Spleen (tissue), 11 donors: ENCODE results near the gene MRPL19. TPM values are rescaled to one million over a fixed set of nuclear protein-coding genes. Genes with fewer than 3 reads are reported as not detected.
"Not testable (repeated sequence)": the region's sequence is repeated elsewhere in the genome, so short reads cannot be mapped to it uniquely, and the experiment has no call there.

ENCODE experiments used
- DNase-seq: peaks from one replicate; pipeline ENCODE4 v3.0.0-alpha.2; 2020
- H3K27ac ChIP-seq, 8 donors: fragments of 200-600 bp; sonication (generic) in 7 of 8; 1 replicate in 4 of 8; 2 replicates in 4 of 8; pipeline versions ENCODE4 v1.5.0 to v1.8.0; 2016 to 2021; ENCODE audit warnings: inconsistent platforms in 4 of 8, mild to moderate bottlenecking in 4 of 8, moderate library complexity in 1 of 8
- H3K27me3 ChIP-seq, 7 donors: fragments of 200-600 bp; sonication (generic) in 6 of 7; replicated peaks in 1 of 7; 1 replicate in 4 of 7; 2 replicates in 3 of 7; pipeline versions ENCODE4 v1.5.0 to v1.8.0; 2016 to 2021; ENCODE audit warnings: inconsistent platforms in 3 of 7, mild to moderate bottlenecking in 1 of 7
- H3K36me3 ChIP-seq, 6 donors: fragments of 200-600 bp; sonication (generic) in 5 of 6; 1 replicate in 4 of 6; 2 replicates in 2 of 6; pipeline versions ENCODE4 v1.5.0 to v1.8.0; 2016 to 2021; ENCODE audit warnings: inconsistent platforms in 2 of 6
- H3K4me1 ChIP-seq, 6 donors: fragments of 200-600 bp; sonication (generic) in 5 of 6; 1 replicate in 3 of 6; 2 replicates in 3 of 6; pipeline versions ENCODE4 v1.5.0 to v1.8.0; 2016 to 2021; ENCODE audit warnings: inconsistent platforms in 3 of 6
- H3K4me3 ChIP-seq, 8 donors: fragments of 200-600 bp; sonication (generic) in 7 of 8; 1 replicate in 4 of 8; 2 replicates in 4 of 8; pipeline versions ENCODE4 v1.5.0 to v1.8.0; 2016 to 2021; ENCODE audit warnings: inconsistent platforms in 4 of 8, mild to moderate bottlenecking in 4 of 8, moderate library complexity in 2 of 8
- H3K9me3 ChIP-seq, 8 donors: fragments of 200-600 bp; sonication (generic) in 7 of 8; 1 replicate in 4 of 8; 2 replicates in 4 of 8; pipeline versions ENCODE4 v1.5.0 to v1.8.0; 2016 to 2021; ENCODE audit warnings: inconsistent platforms in 4 of 8
- POLR2A ChIP-seq, 3 donors: fragments of 450-650 bp; IDR thresholded peaks; one replicate each; pipeline ENCODE4 v1.5.1; 2017; ENCODE audit warnings: antibody characterized with exemption in 3 of 3, mild to moderate bottlenecking in 1 of 3
- POLR2AphosphoS5 ChIP-seq, 3 donors: sonication (generic); formaldehyde crosslinking; IDR thresholded peaks; one replicate each; pipeline ENCODE4 v1.5.1; 2017; ENCODE audit warnings: antibody characterized with exemption in 3 of 3
- WGBS, 5 donors: extraction: QIAGEN DNeasy Blood & Tissue Kit in 3 of 5; methylation state at CpG; one replicate each; pipeline versions ENCODE4 v1.1.5 to v1.1.7; 2013 to 2018; 5-methylcytosine and 5-hydroxymethylcytosine counted together
- intact Hi-C: fragments of 100-400 bp; cut with DNase I; formaldehyde crosslinking; loops from one replicate; pipeline ENCODE4 v1.15.0; 2023; ENCODE audit warnings: low total_unique reads
- polyA plus RNA-seq, 3 donors: library from polyadenylated mRNA; stranded (reverse); fragments of 200-250 nt; gene quantifications; one replicate each; pipeline ENCODE4 v1.2.1, GENCODE V29; 2013
- total RNA-seq, 7 donors: library from RNA; depleted of rRNA in 3 of 7; stranded (reverse); fragments of >200 nt in 3 of 7; fragmentation: NEBNext Ultra II Directional in 4 of 7; extraction: Animal tissue kit (Norgen Biotek cat#: 25700) in 4 of 7; gene quantifications; one replicate each; pipeline versions ENCODE4 v1.1.0 to v1.2.1, GENCODE V29; 2016 to 2021
- TF ChIP-seq, protein P1 (sequence below), 11 experiments: fragments of 200-600 bp in 7 of 11; fragments of 450-650 bp in 4 of 11; sonication (generic) in 4 of 11; IDR thresholded peaks in 8 of 11; conservative IDR thresholded peaks in 3 of 11; 1 replicate in 7 of 11; 2 replicates in 4 of 11; pipeline versions ENCODE4 v1.4.0 to v1.8.0; 2016 to 2021; ENCODE audit warnings: antibody characterized with exemption in 11 of 11, inconsistent platforms in 4 of 11, mild to moderate bottlenecking in 1 of 11
- donor health status: healthy with polysubstance abuse.
- donor health status: DM: no; HTN: no; CAD: no; lungs with moderate emphysema.
- donor health status: DM: no; HTN: no; CAD: no.
- donor health status: Bipolar disorder and iron deficiency.
- donor health status: healthy.
- donor health status: DM: no; HTN: no; CAD: no.
- donor health status: DM: yes; HTN: yes; CAD: no.

The MRPL19 gene
- total and polyA plus RNA-seq, 10 donors = 11.5 to 39.6 (median 31.8) TPM

DNA sequence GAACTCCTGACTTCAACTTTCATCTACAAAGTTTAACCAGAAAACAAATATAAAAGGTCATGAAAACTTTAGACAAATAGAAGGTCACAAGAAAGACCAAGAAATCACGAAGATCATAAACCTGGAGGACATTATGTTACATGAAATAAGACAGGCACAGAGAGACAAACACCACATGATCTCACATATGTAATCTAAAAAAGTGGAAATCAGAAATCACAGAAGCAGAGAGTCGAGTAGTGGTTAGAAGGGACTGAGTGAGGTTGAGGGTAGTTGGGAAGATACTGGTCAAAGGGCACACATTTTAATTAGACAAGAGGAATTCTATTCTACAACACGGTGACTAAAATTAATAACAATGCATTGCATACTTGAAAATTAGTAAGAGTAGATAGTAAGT lies 62.7 kb downstream of the MRPL19 start:
- WGBS, 5 donors = 36 to 53% (median 46%) methylated on average over 3 of the region's 3 CpGs
- H3K4me3 ChIP-seq = peak overlapping the region in 4 of 8 donors; percentile 64 to 80 (median 69)
- peaks cover 0 to 23% (median 14%) of the 10 kb centered on the region in 6 donors for H3K36me3 ChIP-seq
- no peak overlapping the region for H3K27ac ChIP-seq
- no peaks in the 10 kb centered on the region for H3K9me3 ChIP-seq
- no peaks in the 10 kb centered on the region for H3K27me3 ChIP-seq
- intact Hi-C loops = no loop called here
- H3K4me1 ChIP-seq = peaks cover 9 to 42% (median 25%) of the 10 kb centered on the region in 6 donors
- TF ChIP-seq, protein P1, sequence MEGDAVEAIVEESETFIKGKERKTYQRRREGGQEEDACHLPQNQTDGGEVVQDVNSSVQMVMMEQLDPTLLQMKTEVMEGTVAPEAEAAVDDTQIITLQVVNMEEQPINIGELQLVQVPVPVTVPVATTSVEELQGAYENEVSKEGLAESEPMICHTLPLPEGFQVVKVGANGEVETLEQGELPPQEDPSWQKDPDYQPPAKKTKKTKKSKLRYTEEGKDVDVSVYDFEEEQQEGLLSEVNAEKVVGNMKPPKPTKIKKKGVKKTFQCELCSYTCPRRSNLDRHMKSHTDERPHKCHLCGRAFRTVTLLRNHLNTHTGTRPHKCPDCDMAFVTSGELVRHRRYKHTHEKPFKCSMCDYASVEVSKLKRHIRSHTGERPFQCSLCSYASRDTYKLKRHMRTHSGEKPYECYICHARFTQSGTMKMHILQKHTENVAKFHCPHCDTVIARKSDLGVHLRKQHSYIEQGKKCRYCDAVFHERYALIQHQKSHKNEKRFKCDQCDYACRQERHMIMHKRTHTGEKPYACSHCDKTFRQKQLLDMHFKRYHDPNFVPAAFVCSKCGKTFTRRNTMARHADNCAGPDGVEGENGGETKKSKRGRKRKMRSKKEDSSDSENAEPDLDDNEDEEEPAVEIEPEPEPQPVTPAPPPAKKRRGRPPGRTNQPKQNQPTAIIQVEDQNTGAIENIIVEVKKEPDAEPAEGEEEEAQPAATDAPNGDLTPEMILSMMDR (IDR thresholded peaks at IDR 0.05 in 8 of 11, conservative IDR thresholded peaks at IDR 0.05 in 3 of 11) = no peak
- TF ChIP-seq POLR2A (IDR thresholded peaks at IDR 0.05) = no peak
- no peak for DNase-seq

DNA sequence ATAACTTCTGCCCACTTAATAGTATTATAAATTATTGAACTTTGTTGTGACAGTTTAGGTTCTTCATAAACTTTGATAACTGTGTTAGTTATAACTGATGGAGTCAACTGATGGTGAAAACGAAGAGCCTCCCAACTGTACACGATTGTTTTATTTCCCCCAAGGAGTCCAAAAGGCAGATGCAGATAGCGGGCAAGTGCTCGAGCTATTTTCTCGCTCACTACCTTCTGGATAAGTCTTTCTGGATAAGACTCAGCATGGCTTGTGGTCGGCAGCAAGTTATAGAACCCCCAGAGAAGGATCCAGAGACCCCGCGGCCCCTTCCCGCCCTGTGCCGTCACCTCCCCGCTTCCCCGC lies 63.6 kb downstream of the MRPL19 start:
- DNase-seq = no peak
- intact Hi-C loops = no loop called here
- Histone ChIP-seq H3K9me3 (no peaks in the 10 kb centered on the region), H3K4me3 (peak overlapping the region; percentile 50 to 80 (median 64)), H3K27ac (peak overlapping the region; percentile 90 to 95 (median 94)), H3K27me3 (no peaks in the 10 kb centered on the region), H3K4me1 (peaks cover 9 to 42% (median 25%) of the 10 kb centered on the region in 6 donors), H3K36me3 (peaks cover 0 to 14% (median 5%) of the 10 kb centered on the region in 6 donors)
- TF ChIP-seq, protein P1 (IDR thresholded peaks at IDR 0.05 in 8 of 11, conservative IDR thresholded peaks at IDR 0.05 in 3 of 11) = no peak
- TF ChIP-seq POLR2A (IDR thresholded peaks at IDR 0.05) (no peak), POLR2AphosphoS5 (IDR thresholded peaks at IDR 0.05) (no peak)
- WGBS, 5 donors = 0 to 1% (median 1%) methylated on average over 8 to 12 of the region's 12 CpGs

DNA sequence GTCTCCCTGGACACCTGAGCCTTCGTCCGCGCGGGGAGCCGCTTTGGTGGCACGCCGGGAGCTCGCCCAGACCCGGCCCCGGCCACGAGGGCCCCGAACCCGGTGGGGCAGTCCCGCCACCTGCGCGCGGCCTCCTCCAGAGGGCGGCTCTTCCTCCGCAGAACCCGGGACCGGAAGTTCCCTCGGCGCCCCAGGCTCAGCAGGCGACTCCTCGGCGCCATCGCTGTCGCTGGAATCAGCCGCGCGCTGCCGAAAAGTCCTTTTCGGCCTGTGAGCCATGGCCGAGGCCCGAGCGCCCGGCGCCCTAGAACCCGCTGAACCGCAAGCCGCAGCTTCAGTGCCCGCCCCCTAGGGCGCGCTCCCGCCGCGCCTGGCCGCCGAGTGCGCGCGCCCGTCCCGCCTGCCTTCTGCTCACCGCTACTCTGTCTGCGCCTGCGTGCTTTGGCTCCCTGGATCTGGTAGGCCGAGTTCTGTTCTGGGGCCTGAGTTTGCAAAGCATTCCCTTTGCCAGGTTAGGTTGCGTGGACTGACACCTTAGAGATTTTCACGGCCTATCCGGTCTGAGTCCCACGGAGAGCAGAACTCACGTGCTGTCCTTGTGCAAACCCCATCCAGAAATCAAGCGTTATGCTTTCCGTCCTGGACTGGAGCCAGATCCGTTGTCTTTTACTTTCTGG lies 64.1 kb downstream of the MRPL19 start, which contains the start of gene GCFC2:
Gene GCFC2, minus strand, starts transcription at position 339 of the 677 bp plus-strand sequence. Its CDS starts 60 bp downstream, at position 279.
- DNase-seq = peak; percentile 95
- TF ChIP-seq POLR2AphosphoS5 (IDR thresholded peaks at IDR 0.05) (peak; percentile 74 to 87 (median 87)), POLR2A (IDR thresholded peaks at IDR 0.05) (no peak)
- TF ChIP-seq, protein P1 (IDR thresholded peaks at IDR 0.05 in 8 of 11, conservative IDR thresholded peaks at IDR 0.05 in 3 of 11) = peak in 9 of 11 experiments; percentile 24 to 65 (median 51)
- Histone ChIP-seq H3K4me3 (peak within 1 kb of the TSS; percentile 50 to 80 (median 64)), H3K9me3 (no peaks in the 10 kb centered on the region), H3K4me1 (peaks cover 9 to 42% (median 25%) of the 10 kb centered on the region in 6 donors), H3K36me3 (peaks cover 0 to 9% (median 3%) of the 10 kb centered on the region in 6 donors), H3K27ac (peak within 1 kb of the TSS; percentile 90 to 95 (median 94)), H3K27me3 (no peaks in the 10 kb centered on the region)
- intact Hi-C loops = no loop called here
- WGBS, 5 donors = 2 to 13% (median 2%) methylated on average over 21 to 66 of the region's 66 CpGs

DNA sequence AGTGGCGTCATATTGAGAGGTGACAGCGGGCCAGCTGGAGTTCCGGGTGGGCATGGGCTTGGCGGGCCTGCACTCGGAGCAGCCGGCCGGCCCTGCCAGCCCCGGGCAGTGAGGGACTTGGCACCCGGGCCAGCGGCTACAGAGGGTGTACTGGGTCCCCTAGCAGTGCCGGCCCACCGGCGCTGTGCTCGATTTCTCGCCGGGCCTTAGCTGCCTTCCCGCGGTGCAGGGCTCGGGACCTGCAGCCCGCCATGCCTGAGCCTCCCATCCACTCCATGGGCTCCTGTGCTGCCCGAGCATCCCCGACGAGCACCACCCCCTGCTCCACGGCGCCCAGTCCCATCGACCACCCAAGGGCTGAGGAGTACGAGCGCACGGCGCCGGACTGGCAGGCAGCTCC lies 65.0 kb downstream of the MRPL19 start:
- peak overlapping the region in 4 of 8 donors; percentile 90 to 95 (median 93) for H3K27ac ChIP-seq
- WGBS, 5 donors = 97 to 98% (median 98%) methylated on average over 15 to 31 of the region's 31 CpGs
- not testable (repeated sequence) for H3K36me3 ChIP-seq

More for the DNA sequence above, 65.0 kb downstream of the MRPL19 start:
- H3K27me3 ChIP-seq, intact Hi-C loops, H3K9me3 ChIP-seq: not testable (repeated sequence)
- DNase-seq = peak; percentile 83
- Histone ChIP-seq H3K4me3 (peak overlapping the region in 1 of 8 donors; percentile 80), H3K4me1 (peaks cover 9 to 36% (median 25%) of the 10 kb centered on the region in 6 donors)
